Measurements from ENCODE around the gene MINAR1.
A peak's percentile ranks its signal among the peaks of the same experiment; 100 is the strongest.
"Not testable (repeated sequence)": the region's sequence is repeated elsewhere in the genome, so short reads cannot be mapped to it uniquely, and the experiment has no call there.

Gene MINAR1

DNA sequence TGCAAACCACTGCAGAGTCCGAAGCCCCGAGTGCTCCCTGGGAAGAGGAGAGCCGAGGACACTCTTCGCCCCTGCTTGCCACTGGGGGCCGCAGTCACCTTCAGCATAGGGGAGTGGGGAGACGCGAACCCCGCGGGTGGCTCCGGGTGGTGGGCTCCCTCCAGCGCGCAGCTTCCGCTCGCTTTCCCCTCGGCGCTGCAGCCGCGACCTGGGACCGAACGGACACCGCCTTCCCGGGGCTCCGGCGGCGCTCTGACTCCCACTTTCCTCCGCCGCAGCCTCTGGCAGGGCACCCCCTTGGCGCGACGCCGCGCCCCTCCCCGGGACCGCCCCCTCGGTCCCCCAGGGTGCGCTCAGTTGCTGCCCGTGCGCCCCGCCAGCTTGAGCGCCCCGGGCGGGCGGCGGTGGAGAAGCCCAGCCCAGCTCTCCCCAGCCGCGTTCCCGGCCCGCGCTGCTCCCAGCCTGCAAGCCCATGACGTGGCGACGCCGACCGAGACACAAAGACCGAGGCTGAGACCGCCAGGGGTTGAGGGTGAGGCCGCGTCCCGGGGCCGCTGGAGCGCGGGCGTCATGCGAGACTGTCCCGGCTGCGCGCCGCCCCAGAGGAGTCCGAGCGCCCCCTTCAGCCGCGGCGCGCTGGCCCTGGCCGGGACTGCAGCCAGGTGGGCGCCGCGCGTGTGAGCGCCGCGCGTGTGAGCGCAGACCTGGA is at the start of gene MINAR1:
TSS of gene MINAR1 (plus strand) at position 701 of the 709 bp plus-strand sequence. CDS start 23,812 bp downstream, outside the sequence.
- peak; percentile 28 for DNase-seq (ENCODE audit: low spot score)

DNA sequence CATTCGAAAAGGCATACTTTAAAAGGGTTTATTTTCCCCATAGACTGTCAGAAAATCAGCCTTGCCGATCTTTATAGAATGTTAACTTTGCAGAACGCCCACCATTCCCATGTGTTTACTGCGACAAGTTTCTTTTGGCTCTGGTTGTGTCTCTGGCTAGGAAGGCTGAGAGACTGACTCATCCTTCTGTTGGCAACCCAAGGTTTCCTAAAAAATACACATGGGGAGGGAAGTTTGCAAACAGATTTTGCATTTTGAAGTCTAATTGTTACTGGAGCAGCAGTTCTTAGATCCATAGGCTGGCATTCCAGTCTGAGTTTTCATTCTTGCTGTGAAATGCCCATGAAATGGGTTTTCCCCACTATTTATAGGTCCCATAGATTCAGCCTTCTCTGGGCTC is 37.9 kb upstream of the MINAR1 start:
- DNase-seq (ENCODE audit: low spot score) = no peak

- no peak for DNase-seq (ENCODE audit: low spot score)
Observed at GRCh38 chr15:79396850-79397249, 35.3 kb upstream of the MINAR1 start.

DNA sequence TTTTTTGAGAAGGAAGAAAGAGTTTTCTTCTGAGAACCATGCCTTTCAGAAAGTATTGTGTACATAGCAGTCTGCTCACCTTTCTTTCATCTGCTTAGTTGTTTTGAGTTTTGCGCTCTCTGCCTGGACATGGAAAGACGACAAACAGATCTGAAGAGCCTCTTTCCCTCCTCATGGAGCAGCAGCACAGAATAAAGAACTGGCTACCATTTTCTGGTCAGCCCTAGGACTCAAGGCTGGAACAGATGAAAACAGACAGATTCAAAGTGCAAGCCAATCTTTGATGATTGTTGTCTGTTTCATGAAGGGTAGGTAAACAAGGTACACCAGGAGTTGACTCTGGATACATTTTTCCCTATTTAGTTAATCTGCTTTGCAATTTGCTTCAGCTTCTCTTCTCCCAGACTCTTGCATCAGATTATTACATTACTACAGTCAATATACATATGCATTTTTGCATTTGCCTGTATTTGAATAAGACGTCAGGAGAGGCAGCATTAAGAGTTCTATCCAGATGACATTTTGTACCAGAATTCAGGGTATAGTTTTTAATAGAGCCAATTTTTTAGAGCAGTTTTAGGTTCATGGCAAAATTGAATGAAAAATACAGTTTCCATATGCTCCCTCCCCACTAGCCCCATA is 34.7 kb upstream of the MINAR1 start:
- DNase-seq (ENCODE audit: low spot score) = no peak

GRCh38 chr15:79399606-79400005 is 32.5 kb upstream of the MINAR1 start:
- DNase-seq (ENCODE audit: low spot score) = no peak

- no peak for DNase-seq (ENCODE audit: low spot score)
Observed at GRCh38 chr15:79400650-79401049, 31.5 kb upstream of the MINAR1 start.

DNA sequence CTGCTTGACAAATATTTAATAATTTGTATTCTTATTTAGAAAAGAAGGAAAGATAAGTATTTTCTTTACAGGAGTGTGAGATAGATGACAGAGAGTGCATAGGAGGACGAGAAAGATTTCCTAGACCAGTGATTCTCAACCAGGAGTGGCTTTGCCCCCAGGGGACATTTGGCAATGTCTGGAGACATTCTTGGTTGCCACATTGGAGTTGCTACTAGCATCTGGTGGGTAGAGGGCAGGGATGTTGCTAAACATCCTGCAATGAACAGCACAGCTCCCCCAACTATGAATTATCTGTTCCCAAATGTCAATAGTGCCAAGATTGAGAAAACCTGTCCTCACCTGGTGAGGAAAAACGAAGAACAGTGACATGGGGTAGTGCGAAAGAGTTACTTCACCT is 30.8 kb upstream of the MINAR1 start:
- DNase-seq (ENCODE audit: low spot score) = no peak

- DNase-seq (ENCODE audit: low spot score) = no peak
Observed at GRCh38 chr15:79402136-79402535, 30.0 kb upstream of the MINAR1 start.

GRCh38 chr15:79403501-79403900 is 28.6 kb upstream of the MINAR1 start:
- DNase-seq (ENCODE audit: low spot score) = no peak

DNA sequence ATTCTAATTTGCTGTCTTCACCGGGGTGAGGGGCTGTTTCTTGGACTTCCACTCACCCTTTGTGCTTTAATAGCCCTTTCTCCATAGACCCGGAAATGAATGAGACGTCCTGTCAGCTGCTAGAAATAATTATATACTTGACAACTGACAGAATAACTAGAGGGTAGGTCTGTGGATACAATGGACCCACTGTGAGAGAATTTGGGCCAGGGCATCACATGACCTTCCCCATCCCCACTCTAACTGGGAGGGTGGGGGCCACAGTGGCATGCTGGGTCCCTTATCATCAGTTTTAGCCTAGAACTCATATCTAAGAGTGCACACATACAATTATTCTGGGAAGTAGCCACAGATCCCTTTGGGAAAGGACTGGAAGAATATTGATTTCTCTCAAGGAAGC is 25.9 kb upstream of the MINAR1 start:
- no peak for DNase-seq (ENCODE audit: low spot score)

DNA sequence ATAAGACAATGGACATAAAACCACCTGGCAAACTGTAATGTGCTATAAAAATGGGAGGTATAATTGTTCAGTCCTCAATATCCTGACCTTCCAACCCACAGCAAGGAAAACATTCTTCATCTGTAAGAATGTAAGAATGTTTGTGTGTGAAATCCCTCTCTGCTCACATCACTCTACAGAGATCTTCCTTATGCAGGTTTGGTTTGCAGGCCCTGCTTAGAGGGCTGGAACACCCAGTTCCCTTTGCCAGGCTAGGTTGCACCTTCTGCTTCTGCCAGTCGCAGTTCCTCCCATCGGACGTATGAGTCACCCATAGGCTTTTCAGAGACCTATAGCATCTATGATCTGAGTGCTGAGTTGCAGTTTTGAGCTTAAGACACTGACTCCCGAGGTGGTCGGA is 24.1 kb upstream of the MINAR1 start:
- DNase-seq (ENCODE audit: low spot score) = no peak

GRCh38 chr15:79410237-79410636 is 21.9 kb upstream of the MINAR1 start:
- no peak for DNase-seq (ENCODE audit: low spot score)

DNA sequence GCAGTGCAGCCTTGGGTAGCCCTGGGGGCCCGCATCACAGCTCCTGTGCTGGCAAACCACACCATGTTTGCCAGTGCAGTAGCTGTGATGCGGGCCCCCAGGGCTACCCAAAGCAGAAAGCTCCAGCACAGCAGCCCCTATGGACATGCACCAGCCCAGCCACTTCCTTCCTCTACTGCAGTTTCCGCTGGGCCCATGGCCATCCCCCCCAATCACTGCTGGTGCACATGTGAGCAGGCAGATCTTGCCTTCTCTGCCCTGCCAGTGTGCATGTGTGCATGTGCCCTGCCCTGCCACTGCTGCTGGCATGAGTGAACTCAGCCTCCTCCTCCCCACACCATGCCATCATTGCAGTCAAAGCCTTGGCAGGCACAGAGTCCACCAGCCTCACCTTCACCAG is 20.1 kb upstream of the MINAR1 start:
- DNase-seq (ENCODE audit: low spot score) = no peak

DNA sequence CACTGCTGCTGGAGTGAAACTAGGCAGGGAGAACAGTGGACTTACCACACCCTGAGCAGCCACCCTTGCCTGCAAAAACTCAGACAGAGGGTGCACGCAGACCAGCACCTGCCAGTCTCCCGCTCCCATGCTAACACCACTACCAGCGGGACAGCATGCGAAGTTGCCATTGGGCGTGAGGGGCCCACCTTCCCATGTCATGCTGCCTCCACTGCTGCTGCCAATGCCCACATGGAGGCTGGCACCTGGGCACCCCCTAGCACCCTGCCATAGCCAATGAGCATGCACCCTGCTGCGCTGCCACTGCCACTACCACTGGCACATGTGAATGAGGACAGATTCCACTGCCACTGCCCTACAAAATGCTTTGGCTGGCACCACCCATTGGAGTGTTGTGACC is 19.7 kb upstream of the MINAR1 start:
- no peak for DNase-seq (ENCODE audit: low spot score)

DNA sequence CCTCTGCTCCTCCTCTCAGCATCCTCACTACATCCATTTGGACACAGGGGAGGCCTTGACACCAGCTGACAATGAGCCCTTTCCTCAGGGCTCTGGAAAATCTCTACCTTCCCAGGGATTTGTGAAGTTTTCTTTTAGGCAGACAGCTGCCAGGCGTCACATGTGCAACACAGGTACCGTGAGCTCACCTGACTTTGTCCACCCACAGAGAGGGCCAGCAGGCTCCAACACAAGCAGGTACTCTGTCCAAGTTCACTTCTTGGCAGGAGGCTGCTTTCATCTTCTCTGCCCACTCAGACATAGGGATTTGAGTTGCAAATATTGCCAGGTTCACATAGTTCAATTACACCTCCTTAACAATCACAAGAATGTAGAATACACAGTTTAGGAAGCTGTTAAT is 15.3 kb upstream of the MINAR1 start:
- DNase-seq (ENCODE audit: low spot score) = no peak

DNA sequence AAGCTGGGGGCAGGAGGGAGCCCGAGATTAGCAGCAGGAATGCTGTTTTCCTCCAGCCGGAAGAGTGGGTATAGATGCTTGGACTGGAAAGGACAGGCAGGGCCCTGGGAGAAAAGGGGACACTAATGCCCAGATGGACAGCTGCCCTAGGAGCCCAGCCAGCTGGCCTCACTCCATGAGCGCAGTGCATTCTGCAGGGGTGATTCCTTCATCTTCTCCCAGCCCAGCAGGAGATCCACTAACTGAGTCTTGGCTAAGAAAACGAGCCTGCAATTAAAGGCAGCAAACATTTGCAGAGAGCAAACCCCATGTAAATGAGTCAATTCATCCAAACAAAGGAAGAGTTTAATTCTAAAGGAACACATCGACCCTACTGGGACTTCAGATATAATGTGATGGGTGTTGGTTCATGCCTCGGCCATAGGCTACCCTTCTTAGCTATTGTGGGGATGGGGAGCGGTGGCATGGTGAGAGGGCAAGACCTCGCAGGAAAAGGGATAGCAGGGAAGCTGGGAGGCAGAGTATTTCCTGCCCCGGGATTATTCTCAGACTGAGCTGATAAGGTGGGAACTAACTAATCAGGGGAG is 13.3 kb upstream of the MINAR1 start:
- DNase-seq (ENCODE audit: low spot score) = no peak

- DNase-seq (ENCODE audit: low spot score) = no peak
Observed at GRCh38 chr15:79425591-79426295, 6.4 kb upstream of the MINAR1 start.

- not testable (repeated sequence) for DNase-seq (ENCODE audit: low spot score)
Observed at GRCh38 chr15:79426899-79427298, 5.2 kb upstream of the MINAR1 start.

- no peak for DNase-seq (ENCODE audit: low spot score)
Observed at GRCh38 chr15:79427781-79428598, 4.1 kb upstream of the MINAR1 start.

DNA sequence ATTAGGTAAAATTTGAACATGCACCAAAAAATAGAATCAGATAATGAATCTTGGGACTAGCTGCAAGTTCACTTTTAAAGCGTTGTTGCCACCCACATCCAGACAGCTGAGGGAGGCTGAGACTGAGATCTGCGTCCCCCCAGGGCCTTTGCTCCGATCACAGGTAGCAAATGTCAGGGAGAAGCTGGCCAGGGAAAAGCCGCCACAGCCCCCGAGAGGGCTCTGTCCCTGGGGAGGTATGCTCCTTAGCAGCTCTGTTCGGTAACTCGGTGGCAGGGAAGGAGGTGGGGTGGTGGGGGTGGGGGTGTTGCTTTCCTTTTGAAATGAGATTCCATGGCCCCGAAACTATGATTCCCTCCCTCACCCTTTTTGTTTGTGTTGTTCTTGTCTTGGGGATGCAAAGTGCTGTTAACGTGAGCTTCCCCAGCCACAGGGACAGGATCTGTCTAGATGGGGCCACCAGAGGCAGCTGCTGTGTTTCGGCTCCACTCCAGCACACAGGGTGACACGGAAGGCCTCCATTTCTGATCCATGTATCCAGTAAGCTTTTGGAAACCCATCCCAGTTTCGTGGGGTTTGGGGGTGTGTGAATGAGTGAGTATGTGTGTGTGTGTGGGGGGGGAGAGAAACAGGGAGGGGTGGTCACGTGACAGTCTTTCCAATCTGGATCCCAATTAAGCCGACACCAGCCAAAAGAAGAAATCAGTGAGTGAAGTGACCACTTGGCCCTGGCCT is 1.1 kb upstream of the MINAR1 start:
- DNase-seq (ENCODE audit: low spot score) = no peak

Data from kidney capillary endothelial cell (primary cell).